A549 (cell line): ENCODE data around the gene CDK14. TPM values are rescaled to one million over a fixed set of nuclear protein-coding genes. Genes with fewer than 3 reads are reported as not detected.

Experiments used
- ATAC-seq, 2 experiments: fragments of 200-7000 bp in 1 of 2; fragments of >200 bp in 1 of 2; cut with Nextera tagmentation in 1 of 2; cut with Tn5 transposase in 1 of 2; 3 replicates each; pipeline versions ENCODE4 v1.8.0 to v1.9.1; 2018 to 2020; ENCODE audit warnings: mild to moderate bottlenecking in 1 of 2, moderate library complexity in 1 of 2
- CTCF ChIA-PET: fragments of 300-600 bp; sonication (Branson Sonifier 250); formaldehyde crosslinking; extraction: SDS; loops from one replicate; lab custom pipeline; 2021; ENCODE audit warnings: antibody characterized with exemption, inconsistent platforms; lab: Yijun Ruan, JAX
- POLR2A ChIA-PET: fragments of 350-600 bp; formaldehyde crosslinking; extraction: SDS; loops from one replicate; lab custom pipeline; 2021; ENCODE audit warnings: antibody characterized with exemption, inconsistent platforms; lab: Yijun Ruan, JAX
- DNase-seq, 2 experiments: peaks; one replicate each; pipeline versions ENCODE4 v3.0.0 to v3.0.0-alpha.2; 2011 to 2016; ENCODE audit warnings: low read depth in 1 of 2, low spot score in 1 of 2
- FAIRE-seq: peaks from 2 replicates; lab custom pipeline; 2011; peaks lifted over from hg19 to GRCh38; lab: Jason Lieb, UNC
- H3K27ac ChIP-seq, 2 experiments: fragments of >200 bp; sonication (Bioruptor Twin); formaldehyde crosslinking; 3 replicates each; pipeline ENCODE4 v1.5.1; 2016 to 2017
- H3K4me1 ChIP-seq: fragments of >200 bp; sonication (Bioruptor Twin); formaldehyde crosslinking; 3 replicates; pipeline ENCODE4 v1.6.1; 2016
- H3K4me2 ChIP-seq: fragments of >200 bp; sonication (Bioruptor Twin); formaldehyde crosslinking; 3 replicates; pipeline ENCODE4 v1.6.1; 2016
- H3K4me3 ChIP-seq: fragments of >200 bp; sonication (Bioruptor Twin); formaldehyde crosslinking; 3 replicates; pipeline ENCODE4 v1.5.1; 2016
- H3K9me3 ChIP-seq: fragments of >200 bp; sonication (Bioruptor Twin); formaldehyde crosslinking; 3 replicates; pipeline ENCODE4 v1.6.1; 2016
- CBX2 ChIP-seq: fragments of 200-600 bp; sonication (generic); IDR thresholded peaks from 2 replicates; pipeline ENCODE4 v1.6.1; 2016; ENCODE audit warnings: low read depth, mild to moderate bottlenecking, borderline replicate concordance
- CEBPB ChIP-seq, 2 experiments: fragments of >200 bp in 1 of 2; sonication (Bioruptor Twin) in 1 of 2; formaldehyde crosslinking in 1 of 2; IDR thresholded peaks; 2 replicates each; pipeline ENCODE4 v1.6.1; 2012 to 2016
- CHD4 ChIP-seq: fragments of 200-600 bp; sonication (generic); IDR thresholded peaks from 2 replicates; pipeline ENCODE4 v1.6.1; 2016; ENCODE audit warnings: antibody characterized with exemption, mild to moderate bottlenecking, borderline replicate concordance
- ESRRA ChIP-seq: fragments of 150-350 bp; IDR thresholded peaks from 2 replicates; pipeline ENCODE4 v1.6.1; 2014; ENCODE audit warnings: mild to moderate bottlenecking, low read length, borderline replicate concordance
- FOSB ChIP-seq: fragments of 250-450 bp; sonication (Bioruptor Pico); IDR thresholded peaks from 2 replicates; pipeline ENCODE4 v1.5.0; 2020; ENCODE audit warnings: mild to moderate bottlenecking, moderate library complexity
- HDAC2 ChIP-seq: fragments of 200-600 bp; sonication (generic); IDR thresholded peaks from 2 replicates; pipeline ENCODE4 v1.6.1; 2016
- HOXA7 ChIP-seq: fragments of 250-450 bp; sonication (Bioruptor Pico); IDR thresholded peaks from 2 replicates; pipeline ENCODE4 v1.5.0; 2020; ENCODE audit warnings: mild to moderate bottlenecking, moderate library complexity
- HOXB5 ChIP-seq: fragments of 250-450 bp; sonication (Bioruptor Pico); IDR thresholded peaks from 2 replicates; pipeline ENCODE4 v1.5.0; 2020; ENCODE audit warnings: mild to moderate bottlenecking, moderate library complexity
- JUNB ChIP-seq: fragments of >200 bp; sonication (Bioruptor Twin); formaldehyde crosslinking; IDR thresholded peaks from 2 replicates; pipeline ENCODE4 v1.6.1; 2016
- KDM1A ChIP-seq: fragments of 200-600 bp; sonication (generic); IDR thresholded peaks from 2 replicates; pipeline ENCODE4 v1.6.1; 2016; ENCODE audit warnings: low read depth, mild to moderate bottlenecking
- KDM5A ChIP-seq: fragments of 200-600 bp; sonication (generic); IDR thresholded peaks from 2 replicates; pipeline ENCODE4 v1.6.1; 2016; ENCODE audit warnings: antibody characterized with exemption, mild to moderate bottlenecking
- NPAS2 ChIP-seq: fragments of 250-450 bp; sonication (Bioruptor Pico); IDR thresholded peaks from 2 replicates; pipeline ENCODE4 v1.8.0; 2022; ENCODE audit warnings: mild to moderate bottlenecking, moderate library complexity, borderline replicate concordance
- NR3C1 ChIP-seq: fragments of >200 bp; sonication (Bioruptor Twin); formaldehyde crosslinking; IDR thresholded peaks from 3 replicates; pipeline ENCODE4 v1.6.1; 2017
- RNF2 ChIP-seq: fragments of 200-600 bp; sonication (generic); IDR thresholded peaks from 2 replicates; pipeline ENCODE4 v1.6.1; 2016; ENCODE audit warnings: low read depth, mild to moderate bottlenecking, antibody characterized with exemption, moderate library complexity, borderline replicate concordance
- SMC3 ChIP-seq: fragments of >200 bp; sonication (Bioruptor Twin); formaldehyde crosslinking; IDR thresholded peaks from 3 replicates; pipeline ENCODE4 v1.6.1; 2018; ENCODE audit warnings: inconsistent platforms
- TP53 ChIP-seq: fragments of 250-450 bp; sonication (Bioruptor Pico); IDR thresholded peaks from 2 replicates; pipeline ENCODE4 v1.5.0; 2021; ENCODE audit warnings: mild to moderate bottlenecking, moderate library complexity
- ZC3H11A ChIP-seq: fragments of 450-650 bp; IDR thresholded peaks from 2 replicates; pipeline ENCODE4 v1.6.1; 2014; ENCODE audit warnings: antibody characterized with exemption, mild to moderate bottlenecking
- WGBS: methylation state at CpG from one replicate; pipeline ENCODE4 v1.1.6; 2017; ENCODE audit errors: missing lambda C conversion rate; 5-methylcytosine and 5-hydroxymethylcytosine counted together
- polyA plus RNA-seq, 4 experiments: library from polyadenylated mRNA; depleted of rRNA in 3 of 4; stranded (reverse); fragments of >200 nt; fragmentation: RNase III in 1 of 4; extraction: RNeasy Plus Mini Kit Qiagen cat#74134 plus additional on column Dnase treatment in 1 of 4; gene quantifications; 2 replicates in 3 of 4; 3 replicates in 1 of 4; pipeline ENCODE4 v1.2.3, GENCODE V29; 2011 to 2017
- TF ChIP-seq, protein P1 (sequence below): fragments of 250-450 bp; sonication (Bioruptor Pico); IDR thresholded peaks from 2 replicates; pipeline ENCODE4 v1.5.0; 2021; ENCODE audit warnings: mild to moderate bottlenecking, moderate library complexity, borderline replicate concordance
- TF ChIP-seq, protein P2 (sequence below): fragments of 200-600 bp; sonication (generic); IDR thresholded peaks from 2 replicates; pipeline ENCODE4 v1.6.1; 2016; ENCODE audit warnings: antibody characterized with exemption, mild to moderate bottlenecking, moderate library complexity
- TF ChIP-seq, protein P3 (sequence below): IDR thresholded peaks from 2 replicates; pipeline ENCODE4 v1.6.1; 2012
- TF ChIP-seq, protein P4 (sequence below): IDR thresholded peaks from 2 replicates; pipeline ENCODE4 v1.6.1; 2012; ENCODE audit warnings: low read depth, borderline replicate concordance
- TF ChIP-seq, protein P5 (sequence below): fragments of >200 bp; sonication (Bioruptor Twin); formaldehyde crosslinking; IDR thresholded peaks from 3 replicates; pipeline ENCODE4 v1.6.1; 2016
- TF ChIP-seq, protein P6 (sequence below): fragments of >200 bp; sonication (Bioruptor Twin); formaldehyde crosslinking; IDR thresholded peaks from 3 replicates; pipeline ENCODE4 v1.5.1; 2016
- TF ChIP-seq, protein P7 (sequence below): IDR thresholded peaks from 2 replicates; pipeline ENCODE4 v1.6.1; 2012

The CDK14 gene
- polyA plus RNA-seq, 2 of the 4 experiments (the other 2 are of a cell fraction) = 0.21 to 0.23 TPM

DNA sequence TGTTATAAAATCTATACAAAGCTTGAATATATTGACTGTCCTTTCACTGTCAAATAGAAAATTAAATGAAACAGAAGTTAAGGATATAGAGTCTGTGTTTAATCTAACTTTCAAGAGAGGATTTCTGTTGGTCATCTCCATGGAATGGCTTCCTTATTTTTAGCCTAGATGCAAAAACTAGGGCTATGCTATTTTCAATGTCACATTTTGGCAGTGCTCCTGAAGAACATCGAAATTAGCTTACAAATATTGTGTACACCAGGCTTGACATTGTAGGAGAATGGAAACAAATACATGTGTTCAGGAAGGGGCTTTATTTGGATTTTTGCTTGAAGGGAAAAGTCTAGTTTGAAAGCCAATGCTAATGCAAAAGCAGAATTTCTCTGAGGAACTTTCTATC lies 295.4 kb downstream of the CDK14 start:
- CTCF ChIA-PET = no interaction called here
- H3K9me3 ChIP-seq = no peaks in the 10 kb centered on the region
- FAIRE-seq = no peak
- H3K4me1 ChIP-seq = no peaks in the 10 kb centered on the region
- WGBS = 0% methylated on average over 1 of the region's 1 CpG
- H3K27ac ChIP-seq = no peak overlapping the region
- no peak overlapping the region for H3K4me3 ChIP-seq
- POLR2A ChIA-PET = no interaction called here
- H3K4me2 ChIP-seq = no peak overlapping the region
- TF ChIP-seq, protein P1, sequence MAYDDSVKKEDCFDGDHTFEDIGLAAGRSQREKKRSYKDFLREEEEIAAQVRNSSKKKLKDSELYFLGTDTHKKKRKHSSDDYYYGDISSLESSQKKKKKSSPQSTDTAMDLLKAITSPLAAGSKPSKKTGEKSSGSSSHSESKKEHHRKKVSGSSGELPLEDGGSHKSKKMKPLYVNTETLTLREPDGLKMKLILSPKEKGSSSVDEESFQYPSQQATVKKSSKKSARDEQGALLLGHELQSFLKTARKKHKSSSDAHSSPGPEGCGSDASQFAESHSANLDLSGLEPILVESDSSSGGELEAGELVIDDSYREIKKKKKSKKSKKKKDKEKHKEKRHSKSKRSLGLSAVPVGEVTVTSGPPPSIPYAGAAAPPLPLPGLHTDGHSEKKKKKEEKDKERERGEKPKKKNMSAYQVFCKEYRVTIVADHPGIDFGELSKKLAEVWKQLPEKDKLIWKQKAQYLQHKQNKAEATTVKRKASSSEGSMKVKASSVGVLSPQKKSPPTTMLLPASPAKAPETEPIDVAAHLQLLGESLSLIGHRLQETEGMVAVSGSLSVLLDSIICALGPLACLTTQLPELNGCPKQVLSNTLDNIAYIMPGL (CRISPR knock-in tag) = no peak
- no peak for TF ChIP-seq TP53 (CRISPR knock-in tag)
- TF ChIP-seq SMC3 = no peak
- no peak for TF ChIP-seq CEBPB (IDR thresholded peaks at IDR 0.05)
- TF ChIP-seq JUNB = no peak
- TF ChIP-seq, protein P2, sequence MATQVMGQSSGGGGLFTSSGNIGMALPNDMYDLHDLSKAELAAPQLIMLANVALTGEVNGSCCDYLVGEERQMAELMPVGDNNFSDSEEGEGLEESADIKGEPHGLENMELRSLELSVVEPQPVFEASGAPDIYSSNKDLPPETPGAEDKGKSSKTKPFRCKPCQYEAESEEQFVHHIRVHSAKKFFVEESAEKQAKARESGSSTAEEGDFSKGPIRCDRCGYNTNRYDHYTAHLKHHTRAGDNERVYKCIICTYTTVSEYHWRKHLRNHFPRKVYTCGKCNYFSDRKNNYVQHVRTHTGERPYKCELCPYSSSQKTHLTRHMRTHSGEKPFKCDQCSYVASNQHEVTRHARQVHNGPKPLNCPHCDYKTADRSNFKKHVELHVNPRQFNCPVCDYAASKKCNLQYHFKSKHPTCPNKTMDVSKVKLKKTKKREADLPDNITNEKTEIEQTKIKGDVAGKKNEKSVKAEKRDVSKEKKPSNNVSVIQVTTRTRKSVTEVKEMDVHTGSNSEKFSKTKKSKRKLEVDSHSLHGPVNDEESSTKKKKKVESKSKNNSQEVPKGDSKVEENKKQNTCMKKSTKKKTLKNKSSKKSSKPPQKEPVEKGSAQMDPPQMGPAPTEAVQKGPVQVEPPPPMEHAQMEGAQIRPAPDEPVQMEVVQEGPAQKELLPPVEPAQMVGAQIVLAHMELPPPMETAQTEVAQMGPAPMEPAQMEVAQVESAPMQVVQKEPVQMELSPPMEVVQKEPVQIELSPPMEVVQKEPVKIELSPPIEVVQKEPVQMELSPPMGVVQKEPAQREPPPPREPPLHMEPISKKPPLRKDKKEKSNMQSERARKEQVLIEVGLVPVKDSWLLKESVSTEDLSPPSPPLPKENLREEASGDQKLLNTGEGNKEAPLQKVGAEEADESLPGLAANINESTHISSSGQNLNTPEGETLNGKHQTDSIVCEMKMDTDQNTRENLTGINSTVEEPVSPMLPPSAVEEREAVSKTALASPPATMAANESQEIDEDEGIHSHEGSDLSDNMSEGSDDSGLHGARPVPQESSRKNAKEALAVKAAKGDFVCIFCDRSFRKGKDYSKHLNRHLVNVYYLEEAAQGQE = no peak
- no peak for TF ChIP-seq CBX2
- no peak for TF ChIP-seq HOXB5
- no peak for TF ChIP-seq KDM5A
- TF ChIP-seq, protein P3, sequence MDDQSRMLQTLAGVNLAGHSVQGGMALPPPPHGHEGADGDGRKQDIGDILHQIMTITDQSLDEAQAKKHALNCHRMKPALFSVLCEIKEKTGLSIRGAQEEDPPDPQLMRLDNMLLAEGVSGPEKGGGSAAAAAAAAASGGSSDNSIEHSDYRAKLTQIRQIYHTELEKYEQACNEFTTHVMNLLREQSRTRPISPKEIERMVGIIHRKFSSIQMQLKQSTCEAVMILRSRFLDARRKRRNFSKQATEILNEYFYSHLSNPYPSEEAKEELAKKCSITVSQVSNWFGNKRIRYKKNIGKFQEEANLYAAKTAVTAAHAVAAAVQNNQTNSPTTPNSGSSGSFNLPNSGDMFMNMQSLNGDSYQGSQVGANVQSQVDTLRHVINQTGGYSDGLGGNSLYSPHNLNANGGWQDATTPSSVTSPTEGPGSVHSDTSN = no peak
- no peak for TF ChIP-seq ESRRA
- TF ChIP-seq, protein P4, sequence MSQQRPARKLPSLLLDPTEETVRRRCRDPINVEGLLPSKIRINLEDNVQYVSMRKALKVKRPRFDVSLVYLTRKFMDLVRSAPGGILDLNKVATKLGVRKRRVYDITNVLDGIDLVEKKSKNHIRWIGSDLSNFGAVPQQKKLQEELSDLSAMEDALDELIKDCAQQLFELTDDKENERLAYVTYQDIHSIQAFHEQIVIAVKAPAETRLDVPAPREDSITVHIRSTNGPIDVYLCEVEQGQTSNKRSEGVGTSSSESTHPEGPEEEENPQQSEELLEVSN = no peak
- TF ChIP-seq, protein P5, sequence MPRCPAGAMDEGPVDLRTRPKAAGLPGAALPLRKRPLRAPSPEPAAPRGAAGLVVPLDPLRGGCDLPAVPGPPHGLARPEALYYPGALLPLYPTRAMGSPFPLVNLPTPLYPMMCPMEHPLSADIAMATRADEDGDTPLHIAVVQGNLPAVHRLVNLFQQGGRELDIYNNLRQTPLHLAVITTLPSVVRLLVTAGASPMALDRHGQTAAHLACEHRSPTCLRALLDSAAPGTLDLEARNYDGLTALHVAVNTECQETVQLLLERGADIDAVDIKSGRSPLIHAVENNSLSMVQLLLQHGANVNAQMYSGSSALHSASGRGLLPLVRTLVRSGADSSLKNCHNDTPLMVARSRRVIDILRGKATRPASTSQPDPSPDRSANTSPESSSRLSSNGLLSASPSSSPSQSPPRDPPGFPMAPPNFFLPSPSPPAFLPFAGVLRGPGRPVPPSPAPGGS = no peak
- TF ChIP-seq CHD4 = no peak
- TF ChIP-seq RNF2 = no peak
- TF ChIP-seq NR3C1 = no peak
- no peak for TF ChIP-seq HOXA7 (CRISPR knock-in tag)
- no peak for TF ChIP-seq FOSB (CRISPR knock-in tag)
- no peak for TF ChIP-seq NPAS2 (CRISPR knock-in tag)
- no peak for ATAC-seq
- DNase-seq = no peak

DNA sequence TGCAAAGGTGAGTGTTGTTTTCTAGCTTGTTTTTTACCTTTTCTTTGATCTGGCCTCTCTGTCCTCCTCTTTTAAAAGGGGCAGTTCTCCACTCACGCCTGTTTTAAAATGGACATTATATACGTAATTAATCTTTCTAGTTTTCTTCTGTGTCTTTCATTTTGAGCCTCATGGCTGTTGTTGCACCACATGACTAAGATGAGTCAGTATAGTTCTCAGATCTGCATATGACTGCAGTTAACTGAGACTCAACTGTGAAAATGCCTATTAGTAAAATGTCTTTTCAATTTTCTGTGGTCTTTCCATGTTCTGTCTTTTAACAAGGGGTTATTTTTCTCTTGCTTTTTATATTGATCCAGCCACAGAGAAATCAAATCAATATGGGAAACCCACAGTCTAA lies 296.1 kb downstream of the CDK14 start:
- ATAC-seq (no peak), FAIRE-seq (no peak), DNase-seq (no peak)
- no peaks in the 10 kb centered on the region for H3K4me1 ChIP-seq
- CTCF ChIA-PET = no interaction called here
- no peaks in the 10 kb centered on the region for H3K9me3 ChIP-seq
- H3K27ac ChIP-seq = no peak overlapping the region
- no peak overlapping the region for H3K4me3 ChIP-seq
- H3K4me2 ChIP-seq = no peak overlapping the region
- TF ChIP-seq, protein P6, sequence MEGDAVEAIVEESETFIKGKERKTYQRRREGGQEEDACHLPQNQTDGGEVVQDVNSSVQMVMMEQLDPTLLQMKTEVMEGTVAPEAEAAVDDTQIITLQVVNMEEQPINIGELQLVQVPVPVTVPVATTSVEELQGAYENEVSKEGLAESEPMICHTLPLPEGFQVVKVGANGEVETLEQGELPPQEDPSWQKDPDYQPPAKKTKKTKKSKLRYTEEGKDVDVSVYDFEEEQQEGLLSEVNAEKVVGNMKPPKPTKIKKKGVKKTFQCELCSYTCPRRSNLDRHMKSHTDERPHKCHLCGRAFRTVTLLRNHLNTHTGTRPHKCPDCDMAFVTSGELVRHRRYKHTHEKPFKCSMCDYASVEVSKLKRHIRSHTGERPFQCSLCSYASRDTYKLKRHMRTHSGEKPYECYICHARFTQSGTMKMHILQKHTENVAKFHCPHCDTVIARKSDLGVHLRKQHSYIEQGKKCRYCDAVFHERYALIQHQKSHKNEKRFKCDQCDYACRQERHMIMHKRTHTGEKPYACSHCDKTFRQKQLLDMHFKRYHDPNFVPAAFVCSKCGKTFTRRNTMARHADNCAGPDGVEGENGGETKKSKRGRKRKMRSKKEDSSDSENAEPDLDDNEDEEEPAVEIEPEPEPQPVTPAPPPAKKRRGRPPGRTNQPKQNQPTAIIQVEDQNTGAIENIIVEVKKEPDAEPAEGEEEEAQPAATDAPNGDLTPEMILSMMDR = no peak
- TF ChIP-seq KDM5A (no peak), HOXB5 (no peak), HDAC2 (no peak), CHD4 (no peak), KDM1A (no peak), ZC3H11A (no peak)
- TF ChIP-seq, protein P7, sequence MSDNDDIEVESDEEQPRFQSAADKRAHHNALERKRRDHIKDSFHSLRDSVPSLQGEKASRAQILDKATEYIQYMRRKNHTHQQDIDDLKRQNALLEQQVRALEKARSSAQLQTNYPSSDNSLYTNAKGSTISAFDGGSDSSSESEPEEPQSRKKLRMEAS = no peak
- TF ChIP-seq, all 56 proteins: peak for 0
- POLR2A ChIA-PET = no interaction called here
- 8% methylated on average over 2 of the region's 2 CpGs for WGBS
